Measurements from ENCODE around the gene FAM3D. TPM values are rescaled to one million over a fixed set of nuclear protein-coding genes. Genes with fewer than 3 reads are reported as not detected.

FAM3D gene
- polyA plus RNA-seq, 2 of the 4 experiments (the other 2 are of a cell fraction) = not detected

GRCh38 chr3:58626841-58627569 is 39.6 kb downstream of the FAM3D start (continued):
- TF ChIP-seq RARB (CRISPR knock-in tag; IDR thresholded peaks at IDR 0.05) = no peak

GRCh38 chr3:58625196-58625824 is 41.3 kb downstream of the FAM3D start:
- no peak overlapping the region for H3K4me3 ChIP-seq
- no peak overlapping the region for H3K4me2 ChIP-seq
- no peak overlapping the region for H3K27ac ChIP-seq
- 74% methylated on average over 9 of the region's 9 CpGs for WGBS (ENCODE audit: missing lambda C conversion rate)
- POLR2A ChIA-PET = no interaction called here
- CTCF ChIA-PET = interaction anchor here (0.6 to 9.7 kb wide), 5 partner anchors 15 to 162 kb away, joined by 3 to 126 read pairs (median 4); no protein-coding TSS in a partner anchor
- no peak for TF ChIP-seq KDM1A (IDR thresholded peaks at IDR 0.05; ENCODE audit: low read depth)
- TF ChIP-seq JUN (IDR thresholded peaks at IDR 0.05) = no peak
- TF ChIP-seq NFE2L2 (conservative IDR thresholded peaks at IDR 0.05; ENCODE audit: low read length) = no peak
- no peak for TF ChIP-seq ZNF302 (CRISPR knock-in tag; IDR thresholded peaks at IDR 0.05)
- TF ChIP-seq CEBPB (IDR thresholded peaks at IDR 0.05) = no peak
- TF ChIP-seq ZFP36 (IDR thresholded peaks at IDR 0.05; ENCODE audit: borderline replicate concordance, partially characterized antibody) = no peak
- TF ChIP-seq HOXB13 (CRISPR knock-in tag; IDR thresholded peaks at IDR 0.05; ENCODE audit: low read depth) = no peak
- no peak for TF ChIP-seq FOSB (CRISPR knock-in tag; IDR thresholded peaks at IDR 0.05)
- TF ChIP-seq ESRRA (IDR thresholded peaks at IDR 0.05; ENCODE audit: borderline replicate concordance, low read length) = no peak
- no peak for TF ChIP-seq HEYL (CRISPR knock-in tag; IDR thresholded peaks at IDR 0.05)
- TF ChIP-seq BCL3 (IDR thresholded peaks at IDR 0.05) = no peak
- TF ChIP-seq PBX3 (IDR thresholded peaks at IDR 0.05) = no peak
- TF ChIP-seq REST (IDR thresholded peaks at IDR 0.05) = no peak
- TF ChIP-seq GATA3 (IDR thresholded peaks at IDR 0.05; ENCODE audit: borderline replicate concordance) = no peak
- TF ChIP-seq RCOR1 (IDR thresholded peaks at IDR 0.05; ENCODE audit: low read depth, low read length) = no peak
- TF ChIP-seq CTCF (IDR thresholded peaks at IDR 0.05) = no peak
- no peak for TF ChIP-seq EP300 (IDR thresholded peaks at IDR 0.05)
- TF ChIP-seq HMGXB4 (CRISPR knock-in tag; IDR thresholded peaks at IDR 0.05; ENCODE audit: borderline replicate concordance) = no peak
- no peaks in the 10 kb centered on the region for H3K4me1 ChIP-seq
- FAIRE-seq = no peak
- ATAC-seq = no peak
- no peak for DNase-seq (ENCODE audit: low read depth in 1 of 2, low spot score in 1 of 2)
- H3K9me3 ChIP-seq = no peaks in the 10 kb centered on the region

Data from A549 (cell line).